ENCODE data around the gene LGI1. TPM values are rescaled to one million over a fixed set of nuclear protein-coding genes. Genes with fewer than 3 reads are reported as not detected.
"Not testable (repeated sequence)": the region's sequence is repeated elsewhere in the genome, so short reads cannot be mapped to it uniquely, and the experiment has no call there.

Gene LGI1
- total RNA-seq, 1 donor from 2014 or later: not detected

- DNase-seq (ENCODE audit: low spot score): no peak
These were observed 49.2 kb downstream of the LGI1 start for GRCh38 chr10:93806903-93807302.

- DNase-seq (ENCODE audit: low spot score): no peak
These were observed 49.6 kb downstream of the LGI1 start for GRCh38 chr10:93807371-93807770.

GRCh38 chr10:93812659-93813338 lies 55.1 kb downstream of the LGI1 start:
- no peak for DNase-seq (ENCODE audit: low spot score)

GRCh38 chr10:93813507-93814465 lies 56.0 kb downstream of the LGI1 start:
- DNase-seq (ENCODE audit: low spot score): no peak

- DNase-seq (ENCODE audit: low spot score): no peak
These were observed 57.8 kb downstream of the LGI1 start for GRCh38 chr10:93815304-93816096.

GRCh38 chr10:93816123-93816747 lies 58.5 kb downstream of the LGI1 start:
- no peak for DNase-seq (ENCODE audit: low spot score)

DNA sequence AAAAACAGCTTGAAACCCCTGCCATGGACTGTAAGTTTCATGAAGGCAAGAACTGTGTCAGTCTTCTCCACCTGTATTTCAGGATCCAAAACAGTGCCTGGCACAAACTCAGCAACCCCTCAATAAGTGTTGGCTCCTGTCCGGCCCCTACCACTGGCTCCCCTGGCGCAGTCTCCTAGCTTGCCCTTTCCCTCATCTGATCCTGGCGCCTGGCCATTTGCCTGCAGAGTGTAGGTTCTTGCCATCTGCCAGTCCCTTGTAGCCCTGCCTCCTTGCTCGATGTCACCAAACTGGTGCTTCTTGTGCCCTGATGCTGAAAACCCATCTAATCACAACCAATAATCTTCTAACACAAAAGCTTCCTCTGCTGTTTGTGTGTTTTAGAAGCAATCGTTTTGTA lies 60.4 kb downstream of the LGI1 start:
- no peak for DNase-seq (ENCODE audit: low spot score)

DNA sequence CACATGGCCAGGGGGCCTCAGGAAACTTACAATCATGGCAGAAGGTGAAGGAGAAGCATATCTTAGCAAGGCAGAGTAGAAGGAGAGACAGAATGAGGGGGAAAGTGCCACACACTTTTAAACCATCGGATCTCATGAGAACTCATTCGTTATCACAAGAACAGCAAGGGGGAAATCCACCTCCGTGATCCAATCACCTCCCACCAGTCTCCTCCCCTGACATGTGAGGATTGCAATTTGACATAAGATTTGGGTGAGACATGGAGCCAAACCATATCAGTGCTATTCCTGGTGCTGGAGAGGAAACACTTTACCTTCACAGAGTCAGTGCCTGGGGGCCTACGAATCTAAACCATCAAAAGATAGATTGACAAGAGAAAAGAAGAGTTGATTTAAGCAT lies 61.8 kb downstream of the LGI1 start:
- DNase-seq (ENCODE audit: low spot score): no peak

GRCh38 chr10:93820434-93820833 lies 62.7 kb downstream of the LGI1 start:
- DNase-seq (ENCODE audit: low spot score): no peak

DNA sequence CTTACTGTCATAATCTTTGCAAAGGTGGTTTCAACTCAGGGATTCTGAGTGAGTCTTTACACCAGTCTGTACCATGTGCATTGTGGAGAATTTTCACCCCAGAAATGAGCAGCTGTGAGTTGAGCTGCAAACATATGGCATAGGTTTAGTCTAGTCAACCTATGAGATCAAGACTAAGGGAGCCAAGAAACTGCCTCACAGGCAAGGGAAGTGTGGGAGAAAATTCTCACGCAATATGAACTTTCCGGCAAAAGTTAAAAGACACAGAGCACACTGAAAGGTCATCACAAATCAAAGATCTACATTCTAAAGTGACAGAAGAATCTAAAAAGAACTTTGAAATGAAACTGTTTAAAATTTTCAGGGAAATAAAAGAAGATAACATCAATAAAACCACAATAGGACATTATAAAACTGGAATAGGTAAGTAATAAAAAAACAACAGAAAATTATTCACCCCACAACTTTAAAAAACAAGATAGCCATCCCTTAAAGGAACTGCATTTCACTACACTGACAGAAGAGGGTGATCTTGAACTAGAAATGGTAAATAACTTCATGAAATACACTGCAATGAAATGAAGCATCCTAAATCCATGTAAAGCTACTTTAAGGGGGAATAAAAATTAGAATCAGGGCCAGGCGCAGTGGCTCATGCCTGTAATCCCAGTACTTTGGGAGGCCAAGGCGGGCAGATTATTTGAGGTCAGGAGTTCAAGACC lies 63.5 kb downstream of the LGI1 start:
- DNase-seq (ENCODE audit: low spot score): no peak

- no peak for DNase-seq (ENCODE audit: low spot score)
These were observed 68.6 kb downstream of the LGI1 start for GRCh38 chr10:93826355-93826754.

- no peak for DNase-seq (ENCODE audit: low spot score)
These were observed 69.5 kb downstream of the LGI1 start for GRCh38 chr10:93827056-93827804.

DNA sequence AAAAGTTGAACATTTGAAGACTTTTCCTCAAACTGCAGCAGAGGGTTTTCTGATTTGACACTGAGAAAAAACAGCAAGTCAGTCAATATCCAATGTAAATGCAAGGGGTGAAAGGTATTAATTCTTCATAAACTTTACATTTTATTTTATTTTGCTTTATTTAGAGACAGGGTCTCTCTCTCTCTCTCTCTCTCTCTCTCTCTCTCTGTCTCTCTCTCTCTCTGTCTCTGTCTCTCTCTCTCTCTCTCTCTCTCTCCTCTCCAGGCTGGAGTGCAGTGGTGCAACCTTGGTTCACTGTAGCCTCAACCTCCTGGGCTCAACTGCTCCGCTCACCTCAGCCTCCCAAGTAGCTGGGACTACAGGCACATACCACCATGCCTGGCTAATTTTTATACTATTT lies 73.3 kb downstream of the LGI1 start:
- not testable (repeated sequence) for DNase-seq (ENCODE audit: low spot score)

DNA sequence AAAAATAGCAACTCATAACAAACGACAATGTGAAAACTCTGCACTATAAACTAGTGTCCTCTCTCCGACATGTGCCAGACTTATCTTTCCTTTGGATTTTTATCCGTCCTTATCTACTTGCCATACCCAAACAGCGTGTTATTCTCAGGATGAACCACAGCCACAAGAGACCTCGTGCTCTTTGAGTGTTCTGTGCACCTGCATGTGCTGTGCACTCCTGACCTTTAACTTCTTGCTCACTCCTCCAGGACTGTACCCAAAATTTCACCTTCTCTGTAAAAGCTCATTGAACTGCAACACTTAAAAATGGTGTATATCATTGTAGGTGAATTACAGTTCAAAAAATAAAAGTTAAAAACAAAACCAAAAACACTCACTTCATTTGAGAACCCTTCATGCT lies 78.0 kb downstream of the LGI1 start:
- no peak for DNase-seq (ENCODE audit: low spot score)

DNA sequence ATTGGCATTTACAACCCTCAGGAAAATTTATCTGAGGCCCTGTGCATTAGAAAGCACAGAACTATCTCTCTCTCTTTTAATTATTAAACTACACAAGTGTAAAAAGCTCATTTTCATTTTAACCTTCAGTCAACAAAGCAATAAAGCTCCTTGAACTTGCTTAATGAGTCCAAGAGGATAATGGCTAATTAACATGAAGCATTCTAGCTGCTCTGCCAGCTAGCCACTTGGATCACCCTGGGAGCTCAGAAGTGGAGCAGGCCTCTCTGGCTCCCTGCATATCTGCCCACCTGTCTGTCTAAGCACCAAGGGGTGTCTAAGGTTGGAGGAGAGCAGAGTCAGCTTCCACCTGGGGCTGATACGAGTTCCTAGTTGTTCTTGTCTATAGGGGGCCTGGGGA lies 80.1 kb downstream of the LGI1 start:
- DNase-seq (ENCODE audit: low spot score): no peak

DNA sequence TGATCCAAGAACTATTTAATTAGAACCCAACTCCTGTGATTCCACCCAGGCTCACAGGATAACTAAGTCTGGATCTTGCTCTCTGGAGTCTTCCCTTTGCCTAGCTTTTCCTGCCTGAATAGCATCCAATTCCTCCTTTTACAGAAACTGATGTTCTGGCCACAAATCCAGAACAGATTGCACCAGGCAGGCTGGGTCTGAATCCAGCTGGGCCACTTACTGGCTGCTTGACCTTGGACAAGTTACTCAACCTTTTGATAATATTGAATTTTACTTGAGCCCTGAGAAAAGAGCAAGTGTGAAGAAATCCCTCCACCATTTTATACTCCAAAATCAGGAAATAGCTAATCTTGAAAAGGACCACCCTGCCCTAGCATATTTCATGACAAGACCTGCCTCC lies 80.5 kb downstream of the LGI1 start:
- DNase-seq (ENCODE audit: low spot score): no peak

DNA sequence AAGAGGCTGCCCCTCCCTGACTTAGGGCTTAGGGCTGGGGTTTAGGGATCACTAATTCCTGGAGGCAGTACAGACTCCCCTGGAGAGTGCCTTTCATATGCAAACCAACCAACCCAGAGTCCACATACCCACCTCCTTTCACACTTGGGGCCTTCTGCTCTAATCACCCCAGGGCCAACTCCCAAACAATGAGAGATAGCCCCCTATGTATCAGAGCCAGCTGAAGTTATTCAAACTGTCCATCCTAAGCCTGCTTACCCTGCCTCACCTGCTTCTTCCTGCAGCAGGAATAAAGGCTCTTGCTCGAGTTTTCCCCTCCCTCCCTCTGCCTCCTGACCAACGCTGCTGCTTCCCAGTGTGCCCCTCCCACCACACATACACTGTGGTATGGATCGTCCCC lies 84.2 kb downstream of the LGI1 start:
- no peak for DNase-seq (ENCODE audit: low spot score)

- no peak for DNase-seq (ENCODE audit: low spot score)
These were observed 87.4 kb downstream of the LGI1 start for GRCh38 chr10:93844979-93845626.
